GM23338 (cell line): ENCODE results near the gene KIF19. TPM values are rescaled to one million over a fixed set of nuclear protein-coding genes. Genes with fewer than 3 reads are reported as not detected.

Source experiments
- ATAC-seq: fragments of 200-7000 bp; cut with Tn5 transposase; 3 replicates; pipeline ENCODE4 v1.9.1; 2020
- DNase-seq: peaks from one replicate; pipeline ENCODE4 v3.0.0-alpha.2; 2015; ENCODE audit warnings: low spot score
- H2AFZ ChIP-seq: fragments of 200-600 bp; sonication (generic); 2 replicates; pipeline ENCODE4 v1.8.0; 2016; ENCODE audit warnings: antibody characterized with exemption, mild to moderate bottlenecking, moderate library complexity
- H3F3A ChIP-seq: fragments of 200-600 bp; sonication (generic); replicated peaks from 2 replicates; pipeline ENCODE4 v1.8.0; 2017; ENCODE audit warnings: antibody characterized with exemption, mixed run types, low read depth
- H3K27ac ChIP-seq: fragments of 200-600 bp; sonication (generic); 2 replicates; pipeline ENCODE4 v1.6.1; 2016; ENCODE audit warnings: low read depth
- H3K27me3 ChIP-seq: fragments of 200-600 bp; sonication (generic); 2 replicates; pipeline ENCODE4 v1.8.0; 2016; ENCODE audit warnings: mild to moderate bottlenecking, mixed run types, moderate library complexity; ENCODE audit not compliant: insufficient read depth
- H3K36me3 ChIP-seq: fragments of 200-600 bp; sonication (generic); 2 replicates; pipeline ENCODE4 v1.8.0; 2016; ENCODE audit warnings: mild to moderate bottlenecking; ENCODE audit not compliant: insufficient read depth
- H3K4me1 ChIP-seq: fragments of 200-600 bp; sonication (generic); 2 replicates; pipeline ENCODE4 v1.8.0; 2016; ENCODE audit warnings: mild to moderate bottlenecking, moderate library complexity; ENCODE audit not compliant: insufficient read depth
- H3K4me2 ChIP-seq: fragments of 200-600 bp; sonication (generic); 2 replicates; pipeline ENCODE4 v1.7.1; 2017; ENCODE audit warnings: mixed run types
- H3K4me3 ChIP-seq: fragments of 200-600 bp; sonication (generic); 2 replicates; pipeline ENCODE4 v1.6.1; 2016; ENCODE audit warnings: mixed run types
- H3K79me2 ChIP-seq: fragments of 200-600 bp; sonication (generic); replicated peaks from 2 replicates; pipeline ENCODE4 v1.8.0; 2017; ENCODE audit warnings: mild to moderate bottlenecking; ENCODE audit not compliant: insufficient read depth
- H3K9me2 ChIP-seq: fragments of 200-600 bp; sonication (generic); 2 replicates; pipeline ENCODE4 v1.8.0; 2017; ENCODE audit not compliant: insufficient read depth
- H4K20me1 ChIP-seq: fragments of 200-600 bp; sonication (generic); replicated peaks from 2 replicates; pipeline ENCODE4 v1.8.0; 2017; ENCODE audit warnings: mild to moderate bottlenecking; ENCODE audit not compliant: insufficient read depth
- H3K27ac Mint-ChIP-seq: 2 replicates; pipeline ENCODE4 v1.8.0; 2020; ENCODE audit warnings: inconsistent platforms, mild to moderate bottlenecking, moderate library complexity, mixed read lengths
- H3K27me3 Mint-ChIP-seq: 3 replicates; pipeline ENCODE4 v1.8.0; 2022; ENCODE audit warnings: low read depth, mild to moderate bottlenecking, moderate library complexity, mixed read lengths, inconsistent platforms; ENCODE audit not compliant: insufficient read depth, poor library complexity
- H3K36me3 Mint-ChIP-seq: 3 replicates; pipeline ENCODE4 v1.8.0; 2021; ENCODE audit warnings: low read depth, mild to moderate bottlenecking, inconsistent platforms, moderate library complexity, mixed read lengths
- H3K4me1 Mint-ChIP-seq: 3 replicates; pipeline ENCODE4 v1.8.0; 2020; ENCODE audit warnings: mild to moderate bottlenecking, inconsistent platforms, mixed read lengths
- H3K4me3 Mint-ChIP-seq: 3 replicates; pipeline ENCODE4 v1.8.0; 2021; ENCODE audit warnings: moderate library complexity, mild to moderate bottlenecking, inconsistent platforms, mixed read lengths
- H3K9me3 Mint-ChIP-seq: 3 replicates; pipeline ENCODE4 v1.8.0; 2020; ENCODE audit warnings: moderate library complexity, mild to moderate bottlenecking, inconsistent platforms, mixed read lengths
- CREB1 ChIP-seq: fragments of 250-450 bp; sonication (Bioruptor Pico); IDR thresholded peaks from 2 replicates; pipeline ENCODE4 v1.5.0; 2020; ENCODE audit warnings: low read depth, mild to moderate bottlenecking, moderate library complexity
- ETS1 ChIP-seq: IDR thresholded peaks from 2 replicates; pipeline ENCODE4 v1.6.1; 2016; ENCODE audit warnings: antibody characterized with exemption
- EZH2 ChIP-seq: fragments of 200-600 bp; sonication (generic); IDR thresholded peaks from one replicate; pipeline ENCODE4 v1.8.0; 2017; ENCODE audit warnings: antibody characterized with exemption, mild to moderate bottlenecking, low read depth; ENCODE audit not compliant: unreplicated experiment
- EZH2phosphoT487 ChIP-seq: fragments of 200-600 bp; sonication (generic); IDR thresholded peaks from one replicate; pipeline ENCODE4 v1.8.1; 2018; ENCODE audit warnings: antibody characterized with exemption; ENCODE audit not compliant: unreplicated experiment
- JUNB ChIP-seq: IDR thresholded peaks from one replicate; pipeline ENCODE4 v1.6.1; 2016; ENCODE audit warnings: antibody characterized with exemption; ENCODE audit not compliant: unreplicated experiment
- NANOG ChIP-seq: IDR thresholded peaks from 2 replicates; pipeline ENCODE4 v1.6.1; 2016; ENCODE audit warnings: antibody characterized with exemption, borderline replicate concordance
- POLR2AphosphoS5 ChIP-seq: IDR thresholded peaks from 2 replicates; pipeline ENCODE4 v1.6.1; 2016; ENCODE audit warnings: antibody characterized with exemption, low read depth
- STAT1 ChIP-seq: IDR thresholded peaks from one replicate; pipeline ENCODE4 v1.6.1; 2016; ENCODE audit warnings: antibody characterized with exemption; ENCODE audit not compliant: unreplicated experiment
- ZNF114 ChIP-seq: fragments of 250-450 bp; sonication (Bioruptor Pico); IDR thresholded peaks from 2 replicates; pipeline ENCODE4 v1.5.0; 2020; ENCODE audit warnings: mild to moderate bottlenecking, moderate library complexity
- ZNF331 ChIP-seq: fragments of 250-450 bp; sonication (Bioruptor Pico); IDR thresholded peaks from 2 replicates; pipeline ENCODE4 v1.5.0; 2020; ENCODE audit warnings: low read depth, mild to moderate bottlenecking, moderate library complexity
- ZNF462 ChIP-seq: fragments of 250-450 bp; sonication (Bioruptor Pico); IDR thresholded peaks from 2 replicates; pipeline ENCODE4 v1.5.0; 2020; ENCODE audit warnings: mild to moderate bottlenecking, moderate library complexity
- polyA plus RNA-seq: library from polyadenylated mRNA; unstranded; fragments of >200 nt; fragmentation: Nextera tagmentation; extraction: Ambion mirVana; gene quantifications from 2 replicates; pipeline ENCODE4 v1.2.1, GENCODE V29; 2016
- total RNA-seq: library from RNA; depleted of rRNA; stranded (reverse); fragments of >200 nt; shearing (Covaris generic); gene quantifications from 2 replicates; pipeline ENCODE4 v1.2.3, GENCODE V29; 2014
- TF ChIP-seq, protein P1 (sequence below), 2 experiments: fragments of 200-600 bp in 1 of 2; sonication (generic) in 1 of 2; conservative IDR thresholded peaks; 2 replicates each; pipeline versions ENCODE4 v1.5.1 to v1.6.1; 2016 to 2017; ENCODE audit warnings: antibody characterized with exemption in 2 of 2, low read depth in 2 of 2, mild to moderate bottlenecking in 2 of 2, moderate library complexity in 1 of 2
- TF ChIP-seq, protein P2 (sequence below): IDR thresholded peaks from one replicate; pipeline ENCODE4 v1.6.1; 2018; ENCODE audit warnings: antibody characterized with exemption; ENCODE audit not compliant: unreplicated experiment

KIF19 gene
- total and polyA plus RNA-seq, 2 experiments from 2014 or later, result 0.35 to 0.36 TPM

- Histone ChIP-seq H3K4me3 (no peak overlapping the region), H3F3A (no peaks in the 10 kb centered on the region), H3K4me1 (no peaks in the 10 kb centered on the region), H3K27ac (no peak overlapping the region), H2AFZ (no peak overlapping the region), H3K79me2 (no peaks in the 10 kb centered on the region), H3K36me3 (no peaks in the 10 kb centered on the region), H3K9me2 (no peaks in the 10 kb centered on the region), H3K4me2 (no peak overlapping the region), H4K20me1 (no peaks in the 10 kb centered on the region), H3K27me3 (no peaks in the 10 kb centered on the region)
- DNase-seq (no peak), ATAC-seq (peak; percentile 14)
- Mint-ChIP-seq H3K4me1 (peaks cover 11% of the 10 kb centered on the region), H3K27me3 (peaks cover 7% of the 10 kb centered on the region), H3K9me3 (no peaks in the 10 kb centered on the region), H3K27ac (no peak overlapping the region), H3K4me3 (no peak overlapping the region), H3K36me3 (no peaks in the 10 kb centered on the region)
- TF ChIP-seq ZNF331 (CRISPR knock-in tag) (no peak), POLR2AphosphoS5 (no peak), EZH2phosphoT487 (no peak), ETS1 (no peak), EZH2 (no peak), STAT1 (no peak), JUNB (no peak), ZNF462 (CRISPR knock-in tag) (no peak), NANOG (no peak), ZNF114 (no peak), CREB1 (no peak)
- TF ChIP-seq, protein P1, sequence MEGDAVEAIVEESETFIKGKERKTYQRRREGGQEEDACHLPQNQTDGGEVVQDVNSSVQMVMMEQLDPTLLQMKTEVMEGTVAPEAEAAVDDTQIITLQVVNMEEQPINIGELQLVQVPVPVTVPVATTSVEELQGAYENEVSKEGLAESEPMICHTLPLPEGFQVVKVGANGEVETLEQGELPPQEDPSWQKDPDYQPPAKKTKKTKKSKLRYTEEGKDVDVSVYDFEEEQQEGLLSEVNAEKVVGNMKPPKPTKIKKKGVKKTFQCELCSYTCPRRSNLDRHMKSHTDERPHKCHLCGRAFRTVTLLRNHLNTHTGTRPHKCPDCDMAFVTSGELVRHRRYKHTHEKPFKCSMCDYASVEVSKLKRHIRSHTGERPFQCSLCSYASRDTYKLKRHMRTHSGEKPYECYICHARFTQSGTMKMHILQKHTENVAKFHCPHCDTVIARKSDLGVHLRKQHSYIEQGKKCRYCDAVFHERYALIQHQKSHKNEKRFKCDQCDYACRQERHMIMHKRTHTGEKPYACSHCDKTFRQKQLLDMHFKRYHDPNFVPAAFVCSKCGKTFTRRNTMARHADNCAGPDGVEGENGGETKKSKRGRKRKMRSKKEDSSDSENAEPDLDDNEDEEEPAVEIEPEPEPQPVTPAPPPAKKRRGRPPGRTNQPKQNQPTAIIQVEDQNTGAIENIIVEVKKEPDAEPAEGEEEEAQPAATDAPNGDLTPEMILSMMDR (conservative IDR thresholded peaks at IDR 0.05; ENCODE audit: low read depth in 2 of 2), result no peak
- TF ChIP-seq, protein P2, sequence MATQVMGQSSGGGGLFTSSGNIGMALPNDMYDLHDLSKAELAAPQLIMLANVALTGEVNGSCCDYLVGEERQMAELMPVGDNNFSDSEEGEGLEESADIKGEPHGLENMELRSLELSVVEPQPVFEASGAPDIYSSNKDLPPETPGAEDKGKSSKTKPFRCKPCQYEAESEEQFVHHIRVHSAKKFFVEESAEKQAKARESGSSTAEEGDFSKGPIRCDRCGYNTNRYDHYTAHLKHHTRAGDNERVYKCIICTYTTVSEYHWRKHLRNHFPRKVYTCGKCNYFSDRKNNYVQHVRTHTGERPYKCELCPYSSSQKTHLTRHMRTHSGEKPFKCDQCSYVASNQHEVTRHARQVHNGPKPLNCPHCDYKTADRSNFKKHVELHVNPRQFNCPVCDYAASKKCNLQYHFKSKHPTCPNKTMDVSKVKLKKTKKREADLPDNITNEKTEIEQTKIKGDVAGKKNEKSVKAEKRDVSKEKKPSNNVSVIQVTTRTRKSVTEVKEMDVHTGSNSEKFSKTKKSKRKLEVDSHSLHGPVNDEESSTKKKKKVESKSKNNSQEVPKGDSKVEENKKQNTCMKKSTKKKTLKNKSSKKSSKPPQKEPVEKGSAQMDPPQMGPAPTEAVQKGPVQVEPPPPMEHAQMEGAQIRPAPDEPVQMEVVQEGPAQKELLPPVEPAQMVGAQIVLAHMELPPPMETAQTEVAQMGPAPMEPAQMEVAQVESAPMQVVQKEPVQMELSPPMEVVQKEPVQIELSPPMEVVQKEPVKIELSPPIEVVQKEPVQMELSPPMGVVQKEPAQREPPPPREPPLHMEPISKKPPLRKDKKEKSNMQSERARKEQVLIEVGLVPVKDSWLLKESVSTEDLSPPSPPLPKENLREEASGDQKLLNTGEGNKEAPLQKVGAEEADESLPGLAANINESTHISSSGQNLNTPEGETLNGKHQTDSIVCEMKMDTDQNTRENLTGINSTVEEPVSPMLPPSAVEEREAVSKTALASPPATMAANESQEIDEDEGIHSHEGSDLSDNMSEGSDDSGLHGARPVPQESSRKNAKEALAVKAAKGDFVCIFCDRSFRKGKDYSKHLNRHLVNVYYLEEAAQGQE, result no peak
Measured at GRCh38 chr17:74340470-74341023, 14.5 kb downstream of the KIF19 start.
